K562 (cell line): ENCODE data around the gene ERAP2. TPM values are rescaled to one million over a fixed set of nuclear protein-coding genes. Genes with fewer than 3 reads are reported as not detected.

Experiments used
- ARID2 ChIP-seq: fragments of 450-650 bp; IDR thresholded peaks from 2 replicates; pipeline ENCODE4 v1.6.1; 2017; ENCODE audit warnings: antibody characterized with exemption, mild to moderate bottlenecking
- ATF7 ChIP-seq: fragments of 450-650 bp; IDR thresholded peaks from 2 replicates; pipeline ENCODE4 v1.7.1; 2014; ENCODE audit warnings: mild to moderate bottlenecking, moderate library complexity
- CC2D1A ChIP-seq: fragments of 450-650 bp; IDR thresholded peaks from 2 replicates; pipeline ENCODE4 v1.6.1; 2017; ENCODE audit warnings: mild to moderate bottlenecking
- FOSL1 ChIP-seq: fragments of 200-800 bp; sonication (Bioruptor generic); conservative IDR thresholded peaks from 2 replicates; pipeline ENCODE4 v1.6.1; 2016; ENCODE audit warnings: missing genetic modification characterization, missing compliant biosample characterization
- GATA2 ChIP-seq: sonication (generic); formaldehyde crosslinking; IDR thresholded peaks from 2 replicates; pipeline ENCODE4 v1.4.0; 2020; ENCODE audit warnings: mild to moderate bottlenecking, missing genetic modification reagents
- KLF16 ChIP-seq: IDR thresholded peaks from 2 replicates; pipeline ENCODE4 v1.6.1; 2016; ENCODE audit warnings: antibody characterized with exemption
- NFXL1 ChIP-seq: fragments of 450-650 bp; formaldehyde crosslinking; IDR thresholded peaks from 2 replicates; pipeline ENCODE4 v1.4.0; 2021; ENCODE audit warnings: mild to moderate bottlenecking
- NR1H2 ChIP-seq: sonication (generic); formaldehyde crosslinking; IDR thresholded peaks from 2 replicates; pipeline ENCODE4 v1.4.0; 2020; ENCODE audit warnings: mild to moderate bottlenecking, missing genetic modification reagents
- REST ChIP-seq, 2 experiments: fragments of 450-650 bp; formaldehyde crosslinking in 1 of 2; IDR thresholded peaks; 2 replicates each; pipeline versions ENCODE4 v1.4.0 to v1.6.1; 2014 to 2020; ENCODE audit warnings: mild to moderate bottlenecking in 2 of 2, borderline replicate concordance in 1 of 2, low read depth in 1 of 2
- SMAD3 ChIP-seq: fragments of 450-650 bp; formaldehyde crosslinking; conservative IDR thresholded peaks from 2 replicates; pipeline ENCODE4 v1.4.0; 2020; ENCODE audit warnings: mild to moderate bottlenecking
- TFAM ChIP-seq: fragments of 250-450 bp; sonication (Bioruptor Pico); conservative IDR thresholded peaks from 2 replicates; pipeline ENCODE4 v1.5.0; 2021; ENCODE audit warnings: mild to moderate bottlenecking, moderate library complexity
- ZFP36 ChIP-seq: fragments of 150-350 bp; IDR thresholded peaks from 2 replicates; pipeline ENCODE4 v1.6.1; 2018; ENCODE audit warnings: low read length, low read depth; ENCODE audit not compliant: partially characterized antibody
- ZNF584 ChIP-seq: fragments of 200-800 bp; sonication (Bioruptor generic); IDR thresholded peaks from 2 replicates; pipeline ENCODE4 v1.6.1; 2016; ENCODE audit warnings: low read depth, mild to moderate bottlenecking, missing genetic modification characterization, missing compliant biosample characterization
- ZNF695 ChIP-seq: fragments of 450-650 bp; formaldehyde crosslinking; IDR thresholded peaks from 2 replicates; pipeline ENCODE4 v1.4.0; 2020; ENCODE audit warnings: mild to moderate bottlenecking, moderate library complexity
- polyA plus RNA-seq, 8 experiments: library from polyadenylated mRNA; depleted of rRNA in 4 of 8; stranded (reverse) in 5 of 8; unstranded in 3 of 8; fragments of >200 nt; fragmentation: Nextera tagmentation in 2 of 8; fragmentation: Illumina TruSeq in 1 of 8; extraction: Ambion mirVana in 2 of 8; extraction: Trizol in 1 of 8; gene quantifications; 2 replicates each; pipeline versions ENCODE4 v1.2.1 to v1.2.3, GENCODE V29; 2011 to 2014; ENCODE audit warnings: inconsistent platforms in 1 of 8, missing spikeins in 1 of 8
- total RNA-seq, 7 experiments: library from RNA; depleted of rRNA in 6 of 7; stranded (reverse); fragments of >200 nt in 6 of 7; fragmentation: Illumina TruSeq in 2 of 7; extraction: Trizol in 2 of 7; gene quantifications; 2 replicates each; pipeline versions ENCODE4 v1.2.1 to v1.2.3, GENCODE V29; 2011 to 2021; ENCODE audit warnings: low replicate concordance in 1 of 7
- TF ChIP-seq, protein P1 (sequence below), 3 experiments: IDR thresholded peaks in 2 of 3; conservative IDR thresholded peaks in 1 of 3; 2 replicates each; pipeline ENCODE4 v1.5.1; 2011 to 2012; ENCODE audit warnings: low read length in 3 of 3, mild to moderate bottlenecking in 3 of 3, control low read depth in 2 of 3, improper control_type of control experiment in 1 of 3, inconsistent platforms in 1 of 3, low read depth in 1 of 3, mixed read lengths in 1 of 3, moderate library complexity in 1 of 3; ENCODE audit not compliant: insufficient read depth in 2 of 3
- TF ChIP-seq, protein P2 (sequence below): sonication (generic); IDR thresholded peaks from 2 replicates; pipeline ENCODE4 v1.6.1; 2016

ERAP2 gene
- total and polyA plus RNA-seq, 9 of the 15 experiments (the other 6 are each of a cell fraction or from before 2014, with no cell fraction given), result 0.93 to 4.0 (median 2.1) TPM

DNA sequence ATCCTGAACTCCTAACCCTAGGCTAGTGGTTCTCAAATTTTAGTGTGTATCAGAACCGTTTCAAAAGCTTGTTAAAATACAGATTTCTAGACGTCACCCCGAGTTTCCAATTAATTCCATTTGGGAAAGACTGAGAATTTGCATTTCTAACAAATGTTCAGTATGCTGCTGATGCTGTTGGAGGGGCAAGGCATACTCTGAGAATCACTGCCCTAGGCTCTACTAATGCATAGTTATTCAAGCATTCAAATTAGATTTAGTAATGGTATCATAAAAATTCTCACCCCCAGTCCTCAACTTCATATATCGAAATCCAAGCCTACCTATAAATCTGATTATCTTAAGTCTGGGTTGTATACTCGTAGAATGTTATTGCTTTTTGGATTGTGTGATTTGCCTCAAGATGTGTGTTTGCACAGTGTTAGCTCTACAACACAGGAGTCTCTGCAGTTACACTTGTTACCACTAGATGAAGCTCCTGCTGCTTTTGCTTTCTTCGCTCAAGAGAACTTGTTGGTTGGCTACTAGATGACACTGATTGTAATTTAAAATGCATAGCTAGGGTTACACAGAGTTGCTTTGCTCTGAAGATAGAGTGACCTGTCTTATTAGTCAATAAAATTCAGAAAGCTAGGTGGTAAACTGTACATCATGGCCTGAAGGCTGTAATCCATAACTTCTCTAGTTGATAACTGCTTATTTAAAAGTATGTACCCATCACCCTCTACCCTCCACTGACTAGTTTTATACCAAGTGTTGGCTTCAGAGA is 7.5 kb upstream of the ERAP2 start (continued):
- TF ChIP-seq REST (IDR thresholded peaks at IDR 0.05; ENCODE audit: borderline replicate concordance), result peak; percentile 90
- no peak for TF ChIP-seq REST (CRISPR knock-in tag; IDR thresholded peaks at IDR 0.05; ENCODE audit: low read depth)
- 0 out of 2 replicates have a peak, but pooled peaks have one; percentile 18 for TF ChIP-seq FOSL1
- TF ChIP-seq ATF7, result no peak
- TF ChIP-seq SMAD3 (CRISPR knock-in tag), result no peak
- TF ChIP-seq ZNF584 (CRISPR knock-in tag), result no peak
- TF ChIP-seq ARID2, result peak; percentile 74; the same call in 1 of the 2 replicates
- TF ChIP-seq CC2D1A, result 0 out of 2 replicates have a peak, but pooled peaks have one; percentile 25
- TF ChIP-seq KLF16, result peak; percentile 80
- TF ChIP-seq GATA2, result peak; percentile 54; the same call in 1 of the 2 replicates
- 0 out of 2 replicates have a peak, but pooled peaks have one; percentile 46 for TF ChIP-seq NFXL1 (CRISPR knock-in tag)
- TF ChIP-seq ZNF695 (CRISPR knock-in tag), result 0 out of 2 replicates have a peak, but pooled peaks have one; percentile 26
- TF ChIP-seq ZFP36, result no peak
- TF ChIP-seq, protein P1, sequence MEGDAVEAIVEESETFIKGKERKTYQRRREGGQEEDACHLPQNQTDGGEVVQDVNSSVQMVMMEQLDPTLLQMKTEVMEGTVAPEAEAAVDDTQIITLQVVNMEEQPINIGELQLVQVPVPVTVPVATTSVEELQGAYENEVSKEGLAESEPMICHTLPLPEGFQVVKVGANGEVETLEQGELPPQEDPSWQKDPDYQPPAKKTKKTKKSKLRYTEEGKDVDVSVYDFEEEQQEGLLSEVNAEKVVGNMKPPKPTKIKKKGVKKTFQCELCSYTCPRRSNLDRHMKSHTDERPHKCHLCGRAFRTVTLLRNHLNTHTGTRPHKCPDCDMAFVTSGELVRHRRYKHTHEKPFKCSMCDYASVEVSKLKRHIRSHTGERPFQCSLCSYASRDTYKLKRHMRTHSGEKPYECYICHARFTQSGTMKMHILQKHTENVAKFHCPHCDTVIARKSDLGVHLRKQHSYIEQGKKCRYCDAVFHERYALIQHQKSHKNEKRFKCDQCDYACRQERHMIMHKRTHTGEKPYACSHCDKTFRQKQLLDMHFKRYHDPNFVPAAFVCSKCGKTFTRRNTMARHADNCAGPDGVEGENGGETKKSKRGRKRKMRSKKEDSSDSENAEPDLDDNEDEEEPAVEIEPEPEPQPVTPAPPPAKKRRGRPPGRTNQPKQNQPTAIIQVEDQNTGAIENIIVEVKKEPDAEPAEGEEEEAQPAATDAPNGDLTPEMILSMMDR (IDR thresholded peaks at IDR 0.05 in 2 of 3, conservative IDR thresholded peaks at IDR 0.05 in 1 of 3; ENCODE audit: insufficient read depth in 2 of 3, low read depth in 1 of 3, low read length in 3 of 3), result peak; percentile 82 to 94 (median 88)
- 0 out of 2 replicates have a peak, but pooled peaks have one; percentile 39 for TF ChIP-seq NR1H2 (CRISPR knock-in tag)
- TF ChIP-seq, protein P2, sequence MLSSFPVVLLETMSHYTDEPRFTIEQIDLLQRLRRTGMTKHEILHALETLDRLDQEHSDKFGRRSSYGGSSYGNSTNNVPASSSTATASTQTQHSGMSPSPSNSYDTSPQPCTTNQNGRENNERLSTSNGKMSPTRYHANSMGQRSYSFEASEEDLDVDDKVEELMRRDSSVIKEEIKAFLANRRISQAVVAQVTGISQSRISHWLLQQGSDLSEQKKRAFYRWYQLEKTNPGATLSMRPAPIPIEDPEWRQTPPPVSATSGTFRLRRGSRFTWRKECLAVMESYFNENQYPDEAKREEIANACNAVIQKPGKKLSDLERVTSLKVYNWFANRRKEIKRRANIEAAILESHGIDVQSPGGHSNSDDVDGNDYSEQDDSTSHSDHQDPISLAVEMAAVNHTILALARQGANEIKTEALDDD, result peak; percentile 49
- no peak for TF ChIP-seq TFAM
